CD4-positive, alpha-beta T cell treated with Interleukin-15 for 4 hours (primary cell): ENCODE data around the gene NOSIP.
"Not testable (repeated sequence)": the region's sequence is repeated elsewhere in the genome, so short reads cannot be mapped to it uniquely, and the experiment has no call there.

Source experiments
- DNase-seq: peaks from one replicate; pipeline ENCODE4 v3.0.0-alpha.2; 2020; ENCODE audit warnings: low spot score

Gene NOSIP

GRCh38 chr19:49580264-49581006, at the start of gene NOSIP:
NOSIP (minus strand) TSS chr19:49580556; CDS start chr19:49560691, 19,865 bp downstream.
- peak; percentile 97 for DNase-seq

GRCh38 chr19:49629659-49630058, 49.3 kb upstream of the NOSIP start:
- DNase-seq = no peak

GRCh38 chr19:49626226-49626625, 45.9 kb upstream of the NOSIP start:
- no peak for DNase-seq

- DNase-seq = no peak
Measured at GRCh38 chr19:49624967-49625910, 44.9 kb upstream of the NOSIP start.

- DNase-seq = not testable (repeated sequence)
Measured at GRCh38 chr19:49617860-49618259, 37.5 kb upstream of the NOSIP start.

GRCh38 chr19:49616945-49617344, 36.6 kb upstream of the NOSIP start:
- DNase-seq = no peak

GRCh38 chr19:49616532-49616931, 36.2 kb upstream of the NOSIP start:
- no peak for DNase-seq

- no peak for DNase-seq
Measured at GRCh38 chr19:49615861-49616260, 35.5 kb upstream of the NOSIP start.

- DNase-seq = peak; percentile 27
Measured at GRCh38 chr19:49614096-49614833, 33.9 kb upstream of the NOSIP start.

GRCh38 chr19:49613374-49613773, 33.0 kb upstream of the NOSIP start:
- no peak for DNase-seq

- DNase-seq = no peak
Measured at GRCh38 chr19:49609499-49610092, 29.2 kb upstream of the NOSIP start.

- DNase-seq = no peak
Measured at GRCh38 chr19:49605605-49606004, 25.2 kb upstream of the NOSIP start.

- DNase-seq = no peak
Measured at GRCh38 chr19:49602806-49603205, 22.4 kb upstream of the NOSIP start.

- DNase-seq = no peak
Measured at GRCh38 chr19:49601482-49602038, 21.2 kb upstream of the NOSIP start.

- DNase-seq = no peak
Measured at GRCh38 chr19:49599378-49600295, 19.3 kb upstream of the NOSIP start.

- no peak for DNase-seq
Measured at GRCh38 chr19:49597703-49597974, 17.3 kb upstream of the NOSIP start.

GRCh38 chr19:49596954-49597702, 16.8 kb upstream of the NOSIP start:
- DNase-seq = no peak

GRCh38 chr19:49596407-49596806, 16.1 kb upstream of the NOSIP start:
- no peak for DNase-seq

- DNase-seq = no peak
Measured at GRCh38 chr19:49595819-49596404, 15.6 kb upstream of the NOSIP start.
